ENCODE results near the gene CCDC124.

DNA sequence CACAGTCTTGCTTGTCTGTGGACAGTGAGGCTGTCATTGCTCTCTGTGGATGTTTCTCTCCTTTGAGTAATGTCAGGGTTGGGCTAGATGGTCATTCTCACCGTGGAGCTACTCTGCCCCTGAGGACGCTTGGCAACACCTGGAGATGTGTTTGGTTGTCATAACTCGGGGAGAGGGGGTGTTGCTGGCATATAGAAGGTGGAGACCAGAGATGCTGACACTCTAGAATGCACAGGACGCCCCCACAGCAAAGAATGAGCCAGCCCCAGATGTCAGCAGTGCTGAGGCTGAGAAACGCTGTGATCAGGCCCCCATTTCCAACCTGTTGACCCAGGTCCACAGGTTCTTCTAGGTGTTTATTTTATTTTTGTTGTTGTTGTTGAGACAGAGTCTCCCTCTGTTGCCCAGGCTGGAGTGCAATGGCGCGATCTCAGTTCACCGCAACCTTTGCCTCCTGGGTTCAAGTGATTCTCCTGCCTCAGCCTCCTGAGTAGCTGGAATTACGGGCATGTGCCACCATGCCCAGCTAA, 4.6 kb downstream of the CCDC124 start:
- TF ChIP-seq RAD21 (IDR thresholded peaks at IDR 0.05; ENCODE audit: low read length), result no peak
- TF ChIP-seq, protein P1, sequence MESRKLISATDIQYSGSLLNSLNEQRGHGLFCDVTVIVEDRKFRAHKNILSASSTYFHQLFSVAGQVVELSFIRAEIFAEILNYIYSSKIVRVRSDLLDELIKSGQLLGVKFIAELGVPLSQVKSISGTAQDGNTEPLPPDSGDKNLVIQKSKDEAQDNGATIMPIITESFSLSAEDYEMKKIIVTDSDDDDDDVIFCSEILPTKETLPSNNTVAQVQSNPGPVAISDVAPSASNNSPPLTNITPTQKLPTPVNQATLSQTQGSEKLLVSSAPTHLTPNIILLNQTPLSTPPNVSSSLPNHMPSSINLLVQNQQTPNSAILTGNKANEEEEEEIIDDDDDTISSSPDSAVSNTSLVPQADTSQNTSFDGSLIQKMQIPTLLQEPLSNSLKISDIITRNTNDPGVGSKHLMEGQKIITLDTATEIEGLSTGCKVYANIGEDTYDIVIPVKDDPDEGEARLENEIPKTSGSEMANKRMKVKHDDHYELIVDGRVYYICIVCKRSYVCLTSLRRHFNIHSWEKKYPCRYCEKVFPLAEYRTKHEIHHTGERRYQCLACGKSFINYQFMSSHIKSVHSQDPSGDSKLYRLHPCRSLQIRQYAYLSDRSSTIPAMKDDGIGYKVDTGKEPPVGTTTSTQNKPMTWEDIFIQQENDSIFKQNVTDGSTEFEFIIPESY (IDR thresholded peaks at IDR 0.05; ENCODE audit: borderline replicate concordance, low read depth), result no peak
- no peak for TF ChIP-seq CHD2 (IDR thresholded peaks at IDR 0.05; ENCODE audit: low read length, partially characterized antibody)
- TF ChIP-seq, protein P2, sequence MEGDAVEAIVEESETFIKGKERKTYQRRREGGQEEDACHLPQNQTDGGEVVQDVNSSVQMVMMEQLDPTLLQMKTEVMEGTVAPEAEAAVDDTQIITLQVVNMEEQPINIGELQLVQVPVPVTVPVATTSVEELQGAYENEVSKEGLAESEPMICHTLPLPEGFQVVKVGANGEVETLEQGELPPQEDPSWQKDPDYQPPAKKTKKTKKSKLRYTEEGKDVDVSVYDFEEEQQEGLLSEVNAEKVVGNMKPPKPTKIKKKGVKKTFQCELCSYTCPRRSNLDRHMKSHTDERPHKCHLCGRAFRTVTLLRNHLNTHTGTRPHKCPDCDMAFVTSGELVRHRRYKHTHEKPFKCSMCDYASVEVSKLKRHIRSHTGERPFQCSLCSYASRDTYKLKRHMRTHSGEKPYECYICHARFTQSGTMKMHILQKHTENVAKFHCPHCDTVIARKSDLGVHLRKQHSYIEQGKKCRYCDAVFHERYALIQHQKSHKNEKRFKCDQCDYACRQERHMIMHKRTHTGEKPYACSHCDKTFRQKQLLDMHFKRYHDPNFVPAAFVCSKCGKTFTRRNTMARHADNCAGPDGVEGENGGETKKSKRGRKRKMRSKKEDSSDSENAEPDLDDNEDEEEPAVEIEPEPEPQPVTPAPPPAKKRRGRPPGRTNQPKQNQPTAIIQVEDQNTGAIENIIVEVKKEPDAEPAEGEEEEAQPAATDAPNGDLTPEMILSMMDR (IDR thresholded peaks at IDR 0.05), result no peak
- TF ChIP-seq EP300 (IDR thresholded peaks at IDR 0.05; ENCODE audit: borderline replicate concordance in 1 of 2, low read depth in 1 of 2, low read length in 1 of 2), result no peak
- TF ChIP-seq, protein P3, sequence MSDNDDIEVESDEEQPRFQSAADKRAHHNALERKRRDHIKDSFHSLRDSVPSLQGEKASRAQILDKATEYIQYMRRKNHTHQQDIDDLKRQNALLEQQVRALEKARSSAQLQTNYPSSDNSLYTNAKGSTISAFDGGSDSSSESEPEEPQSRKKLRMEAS (IDR thresholded peaks at IDR 0.05; ENCODE audit: low read depth), result no peak
- no peak for TF ChIP-seq NFIC (IDR thresholded peaks at IDR 0.05; ENCODE audit: borderline replicate concordance)
- no peak for TF ChIP-seq RXRA (IDR thresholded peaks at IDR 0.05; ENCODE audit: borderline replicate concordance, low read depth)
- TF ChIP-seq TAF1 (IDR thresholded peaks at IDR 0.05; ENCODE audit: borderline replicate concordance, low read depth, low read length), result no peak
- no peak for TF ChIP-seq POLR2AphosphoS5 (IDR thresholded peaks at IDR 0.05; ENCODE audit: low read depth, low read length)
- TF ChIP-seq FOXJ3 (CRISPR knock-in tag; IDR thresholded peaks at IDR 0.05), result no peak
- TF ChIP-seq, protein P4, sequence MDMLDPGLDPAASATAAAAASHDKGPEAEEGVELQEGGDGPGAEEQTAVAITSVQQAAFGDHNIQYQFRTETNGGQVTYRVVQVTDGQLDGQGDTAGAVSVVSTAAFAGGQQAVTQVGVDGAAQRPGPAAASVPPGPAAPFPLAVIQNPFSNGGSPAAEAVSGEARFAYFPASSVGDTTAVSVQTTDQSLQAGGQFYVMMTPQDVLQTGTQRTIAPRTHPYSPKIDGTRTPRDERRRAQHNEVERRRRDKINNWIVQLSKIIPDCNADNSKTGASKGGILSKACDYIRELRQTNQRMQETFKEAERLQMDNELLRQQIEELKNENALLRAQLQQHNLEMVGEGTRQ (IDR thresholded peaks at IDR 0.05; ENCODE audit: borderline replicate concordance, low read depth, low read length), result no peak
- no peak for TF ChIP-seq YY1 (IDR thresholded peaks at IDR 0.05; ENCODE audit: low read depth)
- TF ChIP-seq FOXM1 (IDR thresholded peaks at IDR 0.05; ENCODE audit: low read depth), result no peak
